HepG2 (cell line): ENCODE data around the gene OSBPL3. TPM values are rescaled to one million over a fixed set of nuclear protein-coding genes. Genes with fewer than 3 reads are reported as not detected.

ENCODE experiments used
- ATAC-seq: fragments of 200-7000 bp; cut with Tn5 transposase; 3 replicates; pipeline ENCODE4 v1.9.1; 2020; ENCODE audit warnings: mild to moderate bottlenecking, moderate library complexity
- BruUV-seq: library from RNA; stranded (reverse); fragments of 400-500 nt; replicated peaks from 2 replicates; lab custom pipeline; 2021; lab: Mats Ljungman, UMichigan
- CTCF ChIA-PET: fragments of 300-600 bp; formaldehyde crosslinking; extraction: SDS; loops from one replicate; lab custom pipeline; 2021; ENCODE audit warnings: low total read pairs, inconsistent platforms, low intra/inter-chr PET ratio; lab: Yijun Ruan, JAX
- POLR2A ChIA-PET: fragments of 350-600 bp; sonication (Branson Sonifier 250); formaldehyde crosslinking; loops from one replicate; lab custom pipeline; 2020; ENCODE audit warnings: antibody characterized with exemption, inconsistent platforms; lab: Yijun Ruan, JAX
- DNase-seq: peaks from one replicate; pipeline ENCODE4 v3.0.0-alpha.2; 2015; ENCODE audit warnings: low spot score
- FAIRE-seq: peaks from 3 replicates; lab custom pipeline; 2011; peaks lifted over from hg19 to GRCh38; lab: Jason Lieb, UNC
- H2AFZ ChIP-seq: one replicate; pipeline ENCODE4 v1.6.1; 2011; ENCODE audit warnings: low read length, inconsistent platforms
- H3K27ac ChIP-seq: fragments of 300-600 bp; 3 replicates; pipeline ENCODE4 v1.8.0; 2011; ENCODE audit warnings: mixed run types, mild to moderate bottlenecking, mixed read lengths, low read length, inconsistent platforms; ENCODE audit not compliant: insufficient read depth; ENCODE audit errors: extremely low read length
- H3K27me3 ChIP-seq, 2 experiments: fragments of 200-600 bp in 1 of 2; 2 replicates in 1 of 2; 3 replicates in 1 of 2; pipeline versions ENCODE4 v1.6.0 to v1.8.0; 2011; ENCODE audit warnings: low read length in 2 of 2, mild to moderate bottlenecking in 2 of 2, moderate library complexity in 2 of 2, inconsistent platforms in 1 of 2; ENCODE audit not compliant: insufficient read depth in 2 of 2, control insufficient read depth in 1 of 2
- H3K36me3 ChIP-seq, 2 experiments: fragments of 200-600 bp in 1 of 2; replicated peaks in 1 of 2; 2 replicates in 1 of 2; 3 replicates in 1 of 2; pipeline versions ENCODE4 v1.5.1 to v1.8.0; 2011; ENCODE audit warnings: low read length in 2 of 2, inconsistent platforms in 1 of 2; ENCODE audit not compliant: insufficient read depth in 2 of 2, control insufficient read depth in 1 of 2
- H3K4me1 ChIP-seq: 2 replicates; pipeline ENCODE4 v1.5.1; 2012; ENCODE audit warnings: low read length, inconsistent platforms; ENCODE audit not compliant: insufficient read depth
- H3K4me2 ChIP-seq: 2 replicates; pipeline ENCODE4 v1.6.0; 2011; ENCODE audit warnings: low read depth, low read length, inconsistent platforms
- H3K4me3 ChIP-seq, 3 experiments: fragments of 200-600 bp in 1 of 3; sonication (generic), shearing (Covaris generic) in 1 of 3; replicated peaks in 1 of 3; 2 replicates each; pipeline ENCODE4 v1.5.1; 2011 to 2016; ENCODE audit warnings: low read length in 3 of 3, inconsistent platforms in 2 of 3, low read depth in 2 of 3, mild to moderate bottlenecking in 2 of 3, control low read depth in 1 of 3, mixed read lengths in 1 of 3; ENCODE audit not compliant: insufficient read depth in 1 of 3
- H3K79me2 ChIP-seq: one replicate; pipeline ENCODE4 v1.6.1; 2011; ENCODE audit warnings: low read length, inconsistent platforms; ENCODE audit not compliant: insufficient read depth
- H3K9ac ChIP-seq: 2 replicates; pipeline ENCODE4 v1.6.0; 2011; ENCODE audit warnings: mild to moderate bottlenecking, low read depth, low read length, inconsistent platforms; ENCODE audit not compliant: insufficient read depth
- H3K9me3 ChIP-seq: 2 replicates; pipeline ENCODE4 v1.5.1; 2012; ENCODE audit warnings: mild to moderate bottlenecking, low read length
- H4K20me1 ChIP-seq: 2 replicates; pipeline ENCODE4 v1.6.0; 2011; ENCODE audit warnings: inconsistent platforms, mild to moderate bottlenecking, low read length, moderate library complexity; ENCODE audit not compliant: insufficient read depth
- CSRNP2 ChIP-seq: sonication (generic); formaldehyde crosslinking; conservative IDR thresholded peaks from 2 replicates; pipeline ENCODE4 v1.8.0; 2022; ENCODE audit warnings: low read depth, missing genetic modification reagents
- FOXK2 ChIP-seq: fragments of 450-650 bp; IDR thresholded peaks from 2 replicates; pipeline ENCODE4 v1.6.1; 2016
- GLMP ChIP-seq: sonication (generic); formaldehyde crosslinking; IDR thresholded peaks from 2 replicates; pipeline ENCODE4 v1.9.0; 2021; ENCODE audit warnings: missing genetic modification reagents, mild to moderate bottlenecking, borderline replicate concordance
- HOMEZ ChIP-seq: IDR thresholded peaks from 2 replicates; pipeline ENCODE4 v1.6.1; 2016; ENCODE audit warnings: low read depth
- HOXA3 ChIP-seq: sonication (generic); formaldehyde crosslinking; IDR thresholded peaks from 2 replicates; pipeline ENCODE4 v1.5.0; 2020; ENCODE audit warnings: missing genetic modification reagents
- MXD4 ChIP-seq: IDR thresholded peaks from 2 replicates; pipeline ENCODE4 v1.6.1; 2016; ENCODE audit warnings: mild to moderate bottlenecking, missing biosample characterization, missing genetic modification reagents
- PHB2 ChIP-seq: fragments of 450-650 bp; IDR thresholded peaks from 2 replicates; pipeline ENCODE4 v1.6.1; 2018; ENCODE audit not compliant: partially characterized antibody
- SOX13 ChIP-seq, 3 experiments: fragments of 450-650 bp in 1 of 3; sonication (generic) in 1 of 3; formaldehyde crosslinking in 1 of 3; IDR thresholded peaks in 2 of 3; conservative IDR thresholded peaks in 1 of 3; 2 replicates each; pipeline versions ENCODE4 v1.5.0 to v1.6.1; 2016 to 2020; ENCODE audit warnings: antibody characterized with exemption in 1 of 3, mild to moderate bottlenecking in 1 of 3, missing compliant biosample characterization in 1 of 3, missing genetic modification reagents in 1 of 3, moderate library complexity in 1 of 3
- SOX6 ChIP-seq, 2 experiments: fragments of 450-650 bp in 1 of 2; sonication (generic) in 1 of 2; formaldehyde crosslinking in 1 of 2; IDR thresholded peaks; 2 replicates each; pipeline versions ENCODE4 v1.4.0 to v1.6.1; 2017 to 2020; ENCODE audit warnings: antibody characterized with exemption in 1 of 2, mild to moderate bottlenecking in 1 of 2, missing genetic modification reagents in 1 of 2
- ZEB1 ChIP-seq: IDR thresholded peaks from 2 replicates; pipeline ENCODE4 v1.6.1; 2012; ENCODE audit warnings: mild to moderate bottlenecking, low read depth, inconsistent platforms; ENCODE audit not compliant: insufficient replicate concordance
- ZNF136 ChIP-seq: sonication (generic); formaldehyde crosslinking; IDR thresholded peaks from 2 replicates; pipeline ENCODE4 v1.8.1; 2022; ENCODE audit warnings: low read depth, mild to moderate bottlenecking, moderate library complexity, missing genetic modification reagents
- ZNF280D ChIP-seq: sonication (generic); formaldehyde crosslinking; IDR thresholded peaks from 2 replicates; pipeline ENCODE4 v1.5.1; 2020; ENCODE audit warnings: mild to moderate bottlenecking, missing genetic modification reagents
- ZNF335 ChIP-seq: sonication (generic); formaldehyde crosslinking; IDR thresholded peaks from 2 replicates; pipeline ENCODE4 v1.4.0; 2020; ENCODE audit warnings: missing genetic modification reagents
- ZNF432 ChIP-seq: sonication (generic); formaldehyde crosslinking; IDR thresholded peaks from 2 replicates; pipeline ENCODE4 v1.5.0; 2020; ENCODE audit warnings: missing genetic modification reagents, mild to moderate bottlenecking, borderline replicate concordance
- WGBS: methylation state at CpG from one replicate; pipeline ENCODE4 v1.1.6; 2017; ENCODE audit warnings: low lambda C conversion rate; 5-methylcytosine and 5-hydroxymethylcytosine counted together
- in situ Hi-C: cut with HindIII; loops from 2 replicates; pipeline ENCODE4 v1.10.0; 2017; ENCODE audit warnings: low pct_unique_long_range_greater_than_20kb; ENCODE audit not compliant: extremely low pct_ligation_motif_present
- intact Hi-C: fragments of 100-400 bp; cut with micrococcal nuclease; formaldehyde crosslinking; loops from one replicate; pipeline ENCODE4 v1.10.0; 2022; ENCODE audit not compliant: unreplicated experiment
- polyA plus RNA-seq, 8 experiments: library from polyadenylated mRNA; depleted of rRNA in 3 of 8; stranded (reverse) in 7 of 8; unstranded in 1 of 8; fragments of >200 nt; fragmentation: Illumina TruSeq in 4 of 8; extraction: Trizol in 4 of 8; gene quantifications; 2 replicates each; pipeline versions ENCODE4 v1.2.1 to v1.2.3, GENCODE V29; 2011 to 2016; ENCODE audit warnings: low read depth in 4 of 8, missing spikeins in 1 of 8, mixed read lengths in 1 of 8; ENCODE audit not compliant: insufficient read depth in 1 of 8
- total RNA-seq, 5 experiments: library from RNA; depleted of rRNA; stranded (reverse); fragments of >200 nt; fragmentation: Illumina TruSeq; extraction: Trizol; gene quantifications; 2 replicates each; pipeline ENCODE4 v1.2.3, GENCODE V29; 2016; ENCODE audit warnings: low read depth in 1 of 5

Gene OSBPL3
- total and polyA plus RNA-seq, 2 of the 13 experiments (the other 11 are each of a cell fraction or from before 2014, with no cell fraction given) = 8.8 to 28.9 TPM

- Histone ChIP-seq H2AFZ (no peak overlapping the region), H4K20me1 (no peaks in the 10 kb centered on the region), H3K9me3 (no peaks in the 10 kb centered on the region), H3K4me2 (peak overlapping the region; percentile 22; the same call in 1 of the 2 replicates), H3K4me1 (peaks cover 72% of the 10 kb centered on the region), H3K4me3 (no peak overlapping the region), H3K79me2 (peaks cover 97% of the 10 kb centered on the region), H3K27ac (peak overlapping the region; percentile 60), H3K27me3 (no peaks in the 10 kb centered on the region), H3K9ac (peak overlapping the region; percentile 16; the same call in 1 of the 2 replicates), H3K36me3 (no peaks in the 10 kb centered on the region)
- intact Hi-C loops (no loop called here), in situ Hi-C loops (no loop called here)
- CTCF ChIA-PET = no interaction called here
- FAIRE-seq (peak; percentile 42), DNase-seq (peak; percentile 80), ATAC-seq (peak; percentile 95)
- no TSS peak for BruUV-seq
- WGBS = 62% methylated on average over 9 of the region's 9 CpGs
- POLR2A ChIA-PET = interaction anchor here (2.8 kb wide), 1 partner anchor 9 kb away, joined by 16 read pairs; the partner anchor contains the start of gene OSBPL3
- TF ChIP-seq CSRNP2 (no peak), GLMP (CRISPR knock-in tag) (no peak), ZNF280D (no peak), ZNF432 (no peak), HOXA3 (CRISPR knock-in tag) (0 out of 2 replicates have a peak, but pooled peaks have one; percentile 19), HOMEZ (CRISPR knock-in tag) (peak; percentile 69; the same call in 1 of the 2 replicates), ZEB1 (no peak), FOXK2 (no peak), SOX6 (IDR thresholded peaks at IDR 0.05) (no peak), SOX6 (CRISPR knock-in tag; IDR thresholded peaks at IDR 0.05) (0 out of 2 replicates have a peak, but pooled peaks have one; percentile 25), PHB2 (no peak), MXD4 (CRISPR knock-in tag) (no peak), ZNF136 (CRISPR knock-in tag) (0 out of 2 replicates have a peak, but pooled peaks have one; percentile 37), ZNF335 (CRISPR knock-in tag) (no peak), SOX13 (IDR thresholded peaks at IDR 0.05) (no peak), SOX13 (CRISPR knock-in tag; conservative IDR thresholded peaks at IDR 0.05 in 1 of 2, IDR thresholded peaks at IDR 0.05 in 1 of 2) (0 out of 4 replicates have a peak, but pooled peaks of 1 of the 2 experiments have one; percentile 56)
Observed at GRCh38 chr7:24971333-24972165, 8.4 kb downstream of the OSBPL3 start.
